Stomach (tissue), 19 donors: ENCODE results near the gene IRF2. TPM values are rescaled to one million over a fixed set of nuclear protein-coding genes. Genes with fewer than 3 reads are reported as not detected.

Experiments used
- DNase-seq, 2 donors: peaks; one replicate each; pipeline versions ENCODE4 v3.0.0 to v3.0.0-alpha.2; 2013 to 2019
- H3K27ac ChIP-seq, 5 donors: fragments of 200-600 bp in 4 of 5; sonication (generic) in 4 of 5; one replicate each; pipeline ENCODE4 v1.5.1; 2013 to 2019; ENCODE audit warnings: mild to moderate bottlenecking in 1 of 5, moderate library complexity in 1 of 5
- H3K27me3 ChIP-seq, 3 donors: fragments of 200-600 bp; sonication (generic); one replicate each; pipeline ENCODE4 v1.5.1; 2017 to 2019; ENCODE audit warnings: mixed run types in 1 of 3
- H3K36me3 ChIP-seq, 4 donors: fragments of 200-600 bp; sonication (generic); 1 replicate in 3 of 4; 2 replicates in 1 of 4; pipeline ENCODE4 v1.5.1; 2016 to 2019
- H3K4me1 ChIP-seq, 4 donors: fragments of 200-600 bp; sonication (generic); one replicate each; pipeline ENCODE4 v1.5.1; 2016 to 2019
- H3K4me3 ChIP-seq, 4 donors: fragments of 200-600 bp; sonication (generic) in 3 of 4; one replicate each; pipeline ENCODE4 v1.5.1; 2016 to 2019; ENCODE audit warnings: mild to moderate bottlenecking in 1 of 4
- H3K9me3 ChIP-seq, 4 donors: fragments of 200-600 bp; sonication (generic); one replicate each; pipeline ENCODE4 v1.5.1; 2016 to 2019
- CTCF ChIP-seq, 7 experiments: fragments of 450-650 bp in 4 of 7; fragments of 200-600 bp in 3 of 7; sonication (generic) in 3 of 7; IDR thresholded peaks; one replicate each; pipeline ENCODE4 v1.5.1; 2016 to 2019; ENCODE audit warnings: antibody characterized with exemption in 7 of 7, control low read depth in 2 of 7, mild to moderate bottlenecking in 1 of 7
- EP300 ChIP-seq: sonication (generic); formaldehyde crosslinking; IDR thresholded peaks from one replicate; pipeline ENCODE4 v1.6.1; 2017; ENCODE audit warnings: antibody characterized with exemption
- POLR2A ChIP-seq, 4 donors: fragments of 450-650 bp; IDR thresholded peaks; one replicate each; pipeline ENCODE4 v1.6.1; 2016; ENCODE audit warnings: antibody characterized with exemption in 4 of 4, control low read depth in 2 of 4, mild to moderate bottlenecking in 1 of 4, moderate library complexity in 1 of 4
- POLR2AphosphoS5 ChIP-seq, 3 donors: sonication (generic); formaldehyde crosslinking; IDR thresholded peaks; one replicate each; pipeline ENCODE4 v1.6.1; 2016; ENCODE audit warnings: antibody characterized with exemption in 3 of 3
- WGBS, 5 donors: extraction: QIAGEN DNeasy Blood & Tissue Kit in 3 of 5; methylation state at CpG; one replicate each; pipeline versions ENCODE4 v1.1.5 to v1.1.7; 2013 to 2018; 5-methylcytosine and 5-hydroxymethylcytosine counted together
- intact Hi-C: fragments of 100-400 bp; cut with DNase I; formaldehyde crosslinking; loops from one replicate; pipeline ENCODE4 v1.15.1; 2023; ENCODE audit warnings: low total_unique reads
- long read RNA-seq, 10 donors: transcript quantifications; one replicate each; lab custom pipeline, GENCODE V29; 2026
- polyA plus RNA-seq, 3 donors: library from polyadenylated mRNA; stranded (reverse); fragments of 200-250 nt; gene quantifications; one replicate each; pipeline ENCODE4 v1.2.3, GENCODE V29; 2013
- total RNA-seq, 5 donors: library from RNA; depleted of rRNA; stranded (reverse); fragments of >200 nt; gene quantifications; one replicate each; pipeline versions ENCODE4 v1.1.0 to v1.2.3, GENCODE V29; 2014 to 2016
- donor health status: healthy with polysubstance abuse.
- donor health status: Bipolar disorder and iron deficiency.
- donor health status: healthy.

IRF2 gene
- total RNA-seq (100 to 1,000 TPM in 2 of 5 donors, 10 to 100 TPM in 2, 1 to 10 TPM in 1; 5.5 to 253 (median 45.4) TPM), polyA plus RNA-seq (10 to 100 TPM; 18.3 to 30.4 (median 20.4) TPM)
- long read RNA-seq, donor 1, transcript IRF2-201 (9 exons, 2,303 nt), result major isoform, 6 of 6 reads
- long read RNA-seq, donor 1, partial matches to known transcripts, result 0 of 6 reads
- long read RNA-seq, donor 1, other reads (novel, unspliced or antisense), result 0 of 6 reads
- long read RNA-seq, donor 2, transcript IRF2-201 (9 exons, 2,303 nt), result major isoform, 7 of 7 reads
- long read RNA-seq, donor 2, partial matches to known transcripts, result 0 of 7 reads
- long read RNA-seq, donor 2, other reads (novel, unspliced or antisense), result 0 of 7 reads
- long read RNA-seq, donor 3, partial matches to known transcripts, result 0 of 3 reads
- long read RNA-seq, donor 3, other reads (novel, unspliced or antisense), result 0 of 3 reads
- long read RNA-seq, donor 4, result 0 reads
- long read RNA-seq, donor 5, partial matches to known transcripts, result 0 of 4 reads
- long read RNA-seq, donor 5, other reads (novel, unspliced or antisense), result 0 of 4 reads
- long read RNA-seq, donor 6, transcript IRF2-201 (9 exons, 2,303 nt), result major isoform, 5 of 5 reads
- long read RNA-seq, donor 6, partial matches to known transcripts, result 0 of 5 reads
- long read RNA-seq, donor 6, other reads (novel, unspliced or antisense), result 0 of 5 reads
- long read RNA-seq, donor 7, transcript IRF2-201 (9 exons, 2,303 nt), result major isoform, 9 of 9 reads
- long read RNA-seq, donor 7, partial matches to known transcripts, result 0 of 9 reads
- long read RNA-seq, donor 7, other reads (novel, unspliced or antisense), result 0 of 9 reads
- long read RNA-seq, donor 8, transcript IRF2-201 (9 exons, 2,303 nt), result major isoform, 5 of 6 reads
- long read RNA-seq, donor 8, partial matches to known transcripts, result 0 of 6 reads
- long read RNA-seq, donor 8, other reads (novel, unspliced or antisense), result 0 of 6 reads
- long read RNA-seq, donor 9, partial matches to known transcripts, result 0 of 2 reads
- long read RNA-seq, donor 9, other reads (novel, unspliced or antisense), result 0 of 2 reads
- long read RNA-seq, donor 10, partial matches to known transcripts, result 0 of 3 reads
- long read RNA-seq, donor 10, other reads (novel, unspliced or antisense), result 0 of 3 reads

- peak within 1 kb of the TSS; percentile 98 to 100 (median 99) for H3K27ac ChIP-seq
- peaks cover 37 to 68% (median 50%) of the 10 kb centered on the region in 4 donors for H3K4me1 ChIP-seq
- 0 to 1% (median 0%) methylated on average over 35 to 66 of the region's 66 CpGs for WGBS, 5 donors
- H3K27me3 ChIP-seq, result no peaks in the 10 kb centered on the region
- peak; percentile 97 to 100 for DNase-seq
- no peaks in the 10 kb centered on the region for H3K36me3 ChIP-seq
- H3K4me3 ChIP-seq, result peak within 1 kb of the TSS; percentile 66 to 93 (median 86)
- intact Hi-C loops, result no loop called here
- TF ChIP-seq EP300 (peak; percentile 73), POLR2AphosphoS5 (IDR thresholded peaks at IDR 0.05) (peak; percentile 97 to 99 (median 98)), POLR2A (IDR thresholded peaks at IDR 0.05) (peak in 2 of 4 donors; percentile 31 to 81), CTCF (IDR thresholded peaks at IDR 0.05) (peak in 3 of 7 experiments; percentile 8 to 12 (median 9))
- no peaks in the 10 kb centered on the region for H3K9me3 ChIP-seq
Measured at GRCh38 chr4:184474263-184475095, at the start of gene IRF2. Gene IRF2 (minus strand): TSS chr4:184474550. CDS start chr4:184429064, 45,486 bp downstream.

- Histone ChIP-seq H3K4me1 (peaks cover 0 to 14% (median 7%) of the 10 kb centered on the region in 4 donors), H3K27ac (no peak overlapping the region), H3K27me3 (no peaks in the 10 kb centered on the region), H3K4me3 (no peak overlapping the region), H3K36me3 (no peaks in the 10 kb centered on the region), H3K9me3 (peaks cover 0 to 9% (median 1%) of the 10 kb centered on the region in 4 donors)
- no peak for DNase-seq
- no peak for TF ChIP-seq EP300
- TF ChIP-seq POLR2AphosphoS5 (IDR thresholded peaks at IDR 0.05), result no peak
- TF ChIP-seq CTCF (IDR thresholded peaks at IDR 0.05), result no peak
- TF ChIP-seq POLR2A (IDR thresholded peaks at IDR 0.05), result no peak
- intact Hi-C loops, result no loop called here
- 81 to 95% (median 88%) methylated on average over 3 of the region's 3 CpGs for WGBS, 5 donors
Measured at GRCh38 chr4:184515606-184516005, 41.3 kb upstream of the IRF2 start.

GRCh38 chr4:184514121-184514988, 40.0 kb upstream of the IRF2 start:
- intact Hi-C loops, result no loop called here
- DNase-seq, result peak in 1 of 2 donors; percentile 73
- 47 to 58% (median 49%) methylated on average over 8 of the region's 8 CpGs for WGBS, 5 donors
- Histone ChIP-seq H3K4me1 (peaks cover 0 to 14% (median 7%) of the 10 kb centered on the region in 4 donors), H3K27me3 (no peaks in the 10 kb centered on the region), H3K27ac (peak overlapping the region in 4 of 5 donors; percentile 40 to 59 (median 52)), H3K4me3 (no peak overlapping the region), H3K9me3 (peaks cover 0 to 15% (median 5%) of the 10 kb centered on the region in 4 donors), H3K36me3 (no peaks in the 10 kb centered on the region)
- no peak for TF ChIP-seq POLR2AphosphoS5 (IDR thresholded peaks at IDR 0.05)
- no peak for TF ChIP-seq POLR2A (IDR thresholded peaks at IDR 0.05)
- no peak for TF ChIP-seq EP300
- no peak for TF ChIP-seq CTCF (IDR thresholded peaks at IDR 0.05)
